ENCODE results near the gene ATF2.

GRCh38 chr2:175039031-175039430 lies 129.0 kb downstream of the ATF2 start:
- TF ChIP-seq, protein P1, sequence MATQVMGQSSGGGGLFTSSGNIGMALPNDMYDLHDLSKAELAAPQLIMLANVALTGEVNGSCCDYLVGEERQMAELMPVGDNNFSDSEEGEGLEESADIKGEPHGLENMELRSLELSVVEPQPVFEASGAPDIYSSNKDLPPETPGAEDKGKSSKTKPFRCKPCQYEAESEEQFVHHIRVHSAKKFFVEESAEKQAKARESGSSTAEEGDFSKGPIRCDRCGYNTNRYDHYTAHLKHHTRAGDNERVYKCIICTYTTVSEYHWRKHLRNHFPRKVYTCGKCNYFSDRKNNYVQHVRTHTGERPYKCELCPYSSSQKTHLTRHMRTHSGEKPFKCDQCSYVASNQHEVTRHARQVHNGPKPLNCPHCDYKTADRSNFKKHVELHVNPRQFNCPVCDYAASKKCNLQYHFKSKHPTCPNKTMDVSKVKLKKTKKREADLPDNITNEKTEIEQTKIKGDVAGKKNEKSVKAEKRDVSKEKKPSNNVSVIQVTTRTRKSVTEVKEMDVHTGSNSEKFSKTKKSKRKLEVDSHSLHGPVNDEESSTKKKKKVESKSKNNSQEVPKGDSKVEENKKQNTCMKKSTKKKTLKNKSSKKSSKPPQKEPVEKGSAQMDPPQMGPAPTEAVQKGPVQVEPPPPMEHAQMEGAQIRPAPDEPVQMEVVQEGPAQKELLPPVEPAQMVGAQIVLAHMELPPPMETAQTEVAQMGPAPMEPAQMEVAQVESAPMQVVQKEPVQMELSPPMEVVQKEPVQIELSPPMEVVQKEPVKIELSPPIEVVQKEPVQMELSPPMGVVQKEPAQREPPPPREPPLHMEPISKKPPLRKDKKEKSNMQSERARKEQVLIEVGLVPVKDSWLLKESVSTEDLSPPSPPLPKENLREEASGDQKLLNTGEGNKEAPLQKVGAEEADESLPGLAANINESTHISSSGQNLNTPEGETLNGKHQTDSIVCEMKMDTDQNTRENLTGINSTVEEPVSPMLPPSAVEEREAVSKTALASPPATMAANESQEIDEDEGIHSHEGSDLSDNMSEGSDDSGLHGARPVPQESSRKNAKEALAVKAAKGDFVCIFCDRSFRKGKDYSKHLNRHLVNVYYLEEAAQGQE (IDR thresholded peaks at IDR 0.05; ENCODE audit: insufficient read depth in 1 of 2, low read depth in 2 of 2, low read length in 2 of 2), result no peak
- no peak for TF ChIP-seq POLR2AphosphoS5 (IDR thresholded peaks at IDR 0.05; ENCODE audit: low read depth, low read length)
- TF ChIP-seq SIN3A (IDR thresholded peaks at IDR 0.05; ENCODE audit: borderline replicate concordance, insufficient read depth, low read length), result no peak

Data from PFSK-1 (cell line).